Chondrocyte (in vitro differentiated cells): ENCODE results near the gene GAGE12J. TPM values are rescaled to one million over a fixed set of nuclear protein-coding genes. Genes with fewer than 3 reads are reported as not detected.
"Not testable (repeated sequence)": the region's sequence is repeated elsewhere in the genome, so short reads cannot be mapped to it uniquely, and the experiment has no call there.

Source experiments
- DNase-seq: peaks from one replicate; pipeline ENCODE4 v3.0.0; 2021; ENCODE audit warnings: mixed read lengths, low spot score
- H3K27ac Mint-ChIP-seq: one replicate; pipeline ENCODE4 v1.8.0; 2021; ENCODE audit warnings: mild to moderate bottlenecking, moderate library complexity, mixed read lengths; ENCODE audit not compliant: unreplicated experiment
- H3K27me3 Mint-ChIP-seq: 2 replicates; pipeline ENCODE4 v1.8.0; 2021; ENCODE audit warnings: low read depth, mixed read lengths
- H3K36me3 Mint-ChIP-seq: 2 replicates; pipeline ENCODE4 v1.8.0; 2021; ENCODE audit warnings: low read depth, mixed read lengths
- H3K4me1 Mint-ChIP-seq: 2 replicates; pipeline ENCODE4 v1.8.0; 2021; ENCODE audit warnings: low read depth, mild to moderate bottlenecking, mixed read lengths
- H3K4me3 Mint-ChIP-seq: one replicate; pipeline ENCODE4 v1.8.0; 2021; ENCODE audit warnings: mild to moderate bottlenecking, moderate library complexity, mixed read lengths; ENCODE audit not compliant: unreplicated experiment
- H3K9me3 Mint-ChIP-seq: 2 replicates; pipeline ENCODE4 v1.8.0; 2021; ENCODE audit warnings: low read depth, mixed read lengths
- total RNA-seq: library from RNA; stranded (reverse); gene quantifications from 3 replicates; pipeline ENCODE4 v1.2.1, GENCODE V29; 2021
- TF ChIP-seq, protein P1 (sequence below): fragments of 200-600 bp; sonication (generic); IDR thresholded peaks from 2 replicates; pipeline ENCODE4 v1.5.0; 2021; ENCODE audit warnings: antibody characterized with exemption, mild to moderate bottlenecking, moderate library complexity

GAGE12J gene
- total RNA-seq, 1 donor from 2014 or later: not detected

DNA sequence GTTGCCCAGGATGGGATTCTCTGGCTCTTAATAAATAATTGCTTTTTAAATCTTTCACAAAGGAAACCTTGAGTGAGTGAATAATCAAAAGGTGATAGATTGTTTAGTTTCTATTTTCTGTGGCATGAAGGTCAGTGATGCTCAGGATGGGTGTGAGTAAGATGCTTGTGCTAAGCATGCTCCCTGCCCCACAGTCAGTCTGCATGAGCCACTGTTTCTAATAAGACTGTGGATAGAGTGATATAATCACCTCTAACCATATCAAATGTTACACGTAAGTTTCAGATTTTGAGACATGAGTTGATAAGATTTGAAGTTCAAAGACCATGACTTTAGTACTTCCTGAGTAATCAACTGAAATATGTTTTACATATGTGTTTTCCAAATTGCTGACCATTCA is 21.1 kb upstream of the GAGE12J start:
- Mint-ChIP-seq H3K4me3 (no peak overlapping the region), H3K4me1 (no peaks in the 10 kb centered on the region), H3K36me3 (no peaks in the 10 kb centered on the region), H3K27ac (no peak overlapping the region), H3K27me3 (no peaks in the 10 kb centered on the region), H3K9me3 (peaks cover 9% of the 10 kb centered on the region)
- no peak for DNase-seq
- TF ChIP-seq, protein P1, sequence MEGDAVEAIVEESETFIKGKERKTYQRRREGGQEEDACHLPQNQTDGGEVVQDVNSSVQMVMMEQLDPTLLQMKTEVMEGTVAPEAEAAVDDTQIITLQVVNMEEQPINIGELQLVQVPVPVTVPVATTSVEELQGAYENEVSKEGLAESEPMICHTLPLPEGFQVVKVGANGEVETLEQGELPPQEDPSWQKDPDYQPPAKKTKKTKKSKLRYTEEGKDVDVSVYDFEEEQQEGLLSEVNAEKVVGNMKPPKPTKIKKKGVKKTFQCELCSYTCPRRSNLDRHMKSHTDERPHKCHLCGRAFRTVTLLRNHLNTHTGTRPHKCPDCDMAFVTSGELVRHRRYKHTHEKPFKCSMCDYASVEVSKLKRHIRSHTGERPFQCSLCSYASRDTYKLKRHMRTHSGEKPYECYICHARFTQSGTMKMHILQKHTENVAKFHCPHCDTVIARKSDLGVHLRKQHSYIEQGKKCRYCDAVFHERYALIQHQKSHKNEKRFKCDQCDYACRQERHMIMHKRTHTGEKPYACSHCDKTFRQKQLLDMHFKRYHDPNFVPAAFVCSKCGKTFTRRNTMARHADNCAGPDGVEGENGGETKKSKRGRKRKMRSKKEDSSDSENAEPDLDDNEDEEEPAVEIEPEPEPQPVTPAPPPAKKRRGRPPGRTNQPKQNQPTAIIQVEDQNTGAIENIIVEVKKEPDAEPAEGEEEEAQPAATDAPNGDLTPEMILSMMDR: no peak

DNA sequence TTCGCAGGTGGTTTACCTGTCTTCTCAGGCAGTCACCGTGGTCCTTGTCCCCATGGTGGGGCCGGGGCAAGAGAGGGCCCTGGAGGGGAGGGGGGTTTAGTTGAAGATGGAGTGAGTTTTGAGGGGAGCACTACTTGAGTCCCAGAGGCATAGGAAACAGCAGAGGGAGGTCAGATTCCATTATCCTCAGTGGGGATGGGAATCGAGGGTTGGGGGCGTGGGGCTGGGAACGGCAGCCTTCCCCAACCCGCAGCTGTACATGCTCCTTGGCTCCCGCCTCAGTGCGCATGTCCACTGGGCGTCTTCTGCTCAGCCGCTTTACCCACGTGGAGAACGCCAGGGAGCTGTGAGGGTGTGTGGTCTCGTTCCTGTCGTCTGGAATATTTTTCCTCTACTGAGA is 18.5 kb upstream of the GAGE12J start, which contains the start of gene GAGE10:
Gene GAGE10, plus strand, starts transcription at position 301 of the 400 bp plus-strand sequence. CDS start 1,214 bp downstream, outside the sequence.
- H3K4me3 Mint-ChIP-seq: no peak within 1 kb of the TSS
- H3K27ac Mint-ChIP-seq: no peak within 1 kb of the TSS
- H3K36me3 Mint-ChIP-seq: no peaks in the 10 kb centered on the region
- no peaks in the 10 kb centered on the region for H3K27me3 Mint-ChIP-seq
- H3K9me3 Mint-ChIP-seq: peaks cover 4% of the 10 kb centered on the region
- TF ChIP-seq, protein P1: no peak
- no peaks in the 10 kb centered on the region for H3K4me1 Mint-ChIP-seq
- no peak for DNase-seq

DNA sequence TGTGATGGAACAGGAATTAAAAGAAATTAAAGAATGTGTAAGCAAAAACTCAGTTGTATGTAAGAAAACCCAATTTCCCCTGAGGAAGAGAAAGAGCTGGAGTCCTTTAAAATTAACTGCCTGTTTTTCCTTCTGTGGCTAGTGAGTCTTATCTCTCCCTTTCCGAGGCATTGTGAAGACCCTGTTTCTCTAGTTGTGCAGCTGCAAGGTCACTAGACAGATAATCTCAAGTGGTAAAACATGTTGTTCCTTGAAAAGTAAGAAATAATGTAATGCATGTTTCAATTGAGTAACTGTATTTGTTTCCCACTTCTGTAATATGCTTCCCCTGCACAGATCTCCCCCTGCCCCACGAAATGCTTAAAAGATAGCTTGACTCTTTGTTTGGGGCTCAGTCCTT is 14.1 kb upstream of the GAGE12J start:
- DNase-seq, H3K4me3 Mint-ChIP-seq, H3K27me3 Mint-ChIP-seq, H3K36me3 Mint-ChIP-seq, H3K27ac Mint-ChIP-seq: not testable (repeated sequence)
- Mint-ChIP-seq H3K4me1 (peaks cover 16% of the 10 kb centered on the region), H3K9me3 (peaks cover 11% of the 10 kb centered on the region)

DNA sequence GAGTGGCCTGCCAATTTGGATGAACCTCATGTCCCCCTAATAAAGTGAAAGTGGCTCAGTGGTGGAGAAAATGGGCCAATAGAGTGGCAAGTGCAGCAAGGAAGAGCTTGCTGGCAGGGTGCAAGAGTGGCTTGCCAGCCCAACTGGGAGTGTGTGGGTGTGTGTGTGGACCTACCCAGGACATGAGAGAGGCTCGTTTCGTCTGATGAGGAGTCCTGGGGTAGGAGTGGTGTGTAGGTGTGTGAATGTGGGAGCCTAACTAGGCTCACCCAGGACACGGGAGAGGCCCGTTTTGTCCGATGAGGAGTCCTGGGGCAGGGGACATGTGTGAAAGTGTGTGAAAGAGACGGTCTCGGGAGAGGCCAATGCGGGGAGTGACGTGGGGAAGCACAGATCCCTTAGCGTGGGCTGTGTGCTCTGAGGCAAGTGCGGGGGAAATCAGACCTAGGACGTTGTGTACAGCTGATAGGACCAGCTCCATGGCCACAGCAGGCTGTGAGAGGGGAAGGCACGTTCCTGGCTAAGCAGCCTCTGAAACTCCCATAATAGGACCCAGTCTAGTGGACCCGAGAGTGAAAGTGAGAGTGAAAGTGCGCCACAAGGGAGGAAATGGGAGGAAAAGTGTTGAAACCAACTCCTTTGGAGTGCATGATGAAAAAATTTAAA is 13.1 kb upstream of the GAGE12J start:
- Mint-ChIP-seq H3K4me1 (peaks cover 16% of the 10 kb centered on the region), H3K27ac (no peak overlapping the region), H3K27me3 (no peaks in the 10 kb centered on the region), H3K9me3 (peaks cover 15% of the 10 kb centered on the region), H3K36me3 (no peaks in the 10 kb centered on the region), H3K4me3 (peak overlapping the region; percentile 17)
- DNase-seq: no peak
- TF ChIP-seq, protein P1: no peak

DNA sequence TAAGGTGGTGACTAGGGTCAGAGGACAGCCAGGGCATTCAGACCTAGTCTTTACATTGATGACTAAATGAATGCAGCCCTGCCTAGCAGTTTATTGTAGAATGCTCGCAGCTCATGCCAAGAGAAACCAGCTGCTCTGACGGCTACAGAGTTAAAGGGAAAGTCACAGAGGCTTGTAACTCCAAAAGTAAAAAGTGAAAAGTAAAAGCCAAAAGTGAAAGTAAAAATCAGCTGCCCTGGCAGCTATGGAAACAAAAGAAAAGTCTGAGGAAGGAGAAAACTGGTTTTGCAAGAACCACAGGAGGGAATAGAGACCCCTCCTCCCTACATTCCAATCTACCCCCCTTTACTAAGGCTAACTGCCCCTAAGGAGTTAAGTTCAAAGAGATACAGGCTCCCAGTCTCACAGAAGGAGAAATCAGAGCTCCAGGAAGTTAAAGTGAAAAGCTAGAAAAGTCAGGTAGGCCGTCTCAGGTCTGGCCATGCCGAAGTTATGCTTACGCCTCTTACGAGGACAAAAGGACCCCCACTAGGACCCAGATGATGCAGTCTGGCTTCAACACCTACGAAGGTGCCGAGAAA is 12.3 kb upstream of the GAGE12J start:
- Mint-ChIP-seq H3K27ac (peak overlapping the region; percentile 63), H3K4me3 (peak overlapping the region; percentile 59), H3K27me3 (no peaks in the 10 kb centered on the region), H3K36me3 (no peaks in the 10 kb centered on the region), H3K4me1 (peaks cover 16% of the 10 kb centered on the region), H3K9me3 (peaks cover 15% of the 10 kb centered on the region)
- no peak for DNase-seq
- TF ChIP-seq, protein P1: no peak

DNA sequence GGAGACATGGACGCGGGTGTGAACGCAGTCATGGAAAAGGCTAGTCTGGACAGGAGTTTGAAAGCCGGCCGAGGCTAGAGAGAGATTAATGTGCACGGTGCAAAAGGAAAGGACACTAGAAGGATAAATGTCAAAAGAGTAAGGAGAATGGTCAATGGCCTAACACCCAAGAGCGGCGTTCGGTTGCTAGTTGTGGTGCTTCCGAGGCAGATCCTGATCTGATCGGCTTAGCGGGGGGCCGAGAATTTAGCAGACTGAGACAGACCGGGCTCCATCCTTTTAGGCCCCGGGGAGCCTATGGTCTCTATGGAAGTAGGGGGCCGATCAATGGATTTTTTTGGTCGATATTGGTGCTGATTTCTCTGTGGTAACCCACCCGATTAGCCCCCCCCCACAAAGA is 11.5 kb upstream of the GAGE12J start:
- no peaks in the 10 kb centered on the region for H3K27me3 Mint-ChIP-seq
- H3K4me1 Mint-ChIP-seq: peaks cover 16% of the 10 kb centered on the region
- no peaks in the 10 kb centered on the region for H3K36me3 Mint-ChIP-seq
- no peak overlapping the region for H3K27ac Mint-ChIP-seq
- H3K9me3 Mint-ChIP-seq: peaks cover 12% of the 10 kb centered on the region
- no peak overlapping the region for H3K4me3 Mint-ChIP-seq
- TF ChIP-seq, protein P1: no peak
- DNase-seq: no peak
